ENCODE data around the gene DNAJB1. TPM values are rescaled to one million over a fixed set of nuclear protein-coding genes. Genes with fewer than 3 reads are reported as not detected.
"Not testable (repeated sequence)": the region's sequence is repeated elsewhere in the genome, so short reads cannot be mapped to it uniquely, and the experiment has no call there.

DNAJB1 gene
- 85.5 TPM for polyA plus RNA-seq (ENCODE audit: insufficient read length)

GRCh38 chr19:14517840-14518505 is at the start of gene DNAJB1:
TSS of gene DNAJB1 (minus strand) at chr19:14518397. CDS start at chr19:14518349, 48 bp downstream.
- no peak for DNase-seq (ENCODE audit: low read depth)

DNA sequence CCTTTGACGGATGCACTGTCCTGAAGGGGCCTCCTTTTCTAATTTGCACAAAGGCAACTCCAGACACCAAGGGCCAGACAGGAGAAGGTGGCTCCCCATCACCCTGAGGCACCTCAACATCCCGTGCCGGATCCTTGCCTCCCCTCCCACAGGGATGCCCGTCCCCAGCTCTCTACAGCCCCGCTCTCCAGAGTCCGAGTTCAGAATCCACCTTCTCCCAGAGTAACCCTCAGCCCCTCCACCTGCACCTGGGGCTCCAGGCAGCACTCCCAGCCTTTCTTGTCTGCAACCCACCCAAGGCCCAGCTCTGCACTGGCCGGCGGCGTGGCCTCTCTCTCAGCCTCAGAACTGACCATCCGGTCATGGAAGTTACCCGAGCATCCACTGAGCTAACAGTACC is 48.9 kb upstream of the DNAJB1 start:
- DNase-seq (ENCODE audit: low read depth), result no peak

- no peak for DNase-seq (ENCODE audit: low read depth)
These were observed 48.5 kb upstream of the DNAJB1 start for GRCh38 chr19:14566712-14567077.

GRCh38 chr19:14565765-14566711 is 47.8 kb upstream of the DNAJB1 start:
- no peak for DNase-seq (ENCODE audit: low read depth)

GRCh38 chr19:14565298-14565679 is 47.1 kb upstream of the DNAJB1 start:
- no peak for DNase-seq (ENCODE audit: low read depth)

GRCh38 chr19:14564652-14565297 is 46.6 kb upstream of the DNAJB1 start:
- not testable (repeated sequence) for DNase-seq (ENCODE audit: low read depth)

GRCh38 chr19:14563989-14564651 is 45.9 kb upstream of the DNAJB1 start:
- no peak for DNase-seq (ENCODE audit: low read depth)

DNA sequence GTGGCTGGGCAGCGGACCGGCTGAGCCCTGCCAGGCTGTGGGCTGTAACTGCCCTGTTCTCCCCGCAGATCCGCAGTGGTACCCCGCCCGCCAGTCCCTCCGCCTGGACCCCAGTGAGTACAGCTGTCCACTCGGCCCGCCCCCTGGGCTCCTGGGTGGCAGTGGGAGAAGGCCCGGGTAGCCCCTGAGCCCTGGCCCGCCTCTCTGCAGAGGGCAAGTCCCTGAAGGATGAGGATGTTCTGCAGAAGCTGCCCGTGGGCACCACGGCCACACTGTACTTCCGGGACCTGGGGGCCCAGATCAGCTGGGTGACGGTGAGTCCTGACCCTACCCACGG is 45.4 kb upstream of the DNAJB1 start:
- no peak for DNase-seq (ENCODE audit: low read depth)

DNA sequence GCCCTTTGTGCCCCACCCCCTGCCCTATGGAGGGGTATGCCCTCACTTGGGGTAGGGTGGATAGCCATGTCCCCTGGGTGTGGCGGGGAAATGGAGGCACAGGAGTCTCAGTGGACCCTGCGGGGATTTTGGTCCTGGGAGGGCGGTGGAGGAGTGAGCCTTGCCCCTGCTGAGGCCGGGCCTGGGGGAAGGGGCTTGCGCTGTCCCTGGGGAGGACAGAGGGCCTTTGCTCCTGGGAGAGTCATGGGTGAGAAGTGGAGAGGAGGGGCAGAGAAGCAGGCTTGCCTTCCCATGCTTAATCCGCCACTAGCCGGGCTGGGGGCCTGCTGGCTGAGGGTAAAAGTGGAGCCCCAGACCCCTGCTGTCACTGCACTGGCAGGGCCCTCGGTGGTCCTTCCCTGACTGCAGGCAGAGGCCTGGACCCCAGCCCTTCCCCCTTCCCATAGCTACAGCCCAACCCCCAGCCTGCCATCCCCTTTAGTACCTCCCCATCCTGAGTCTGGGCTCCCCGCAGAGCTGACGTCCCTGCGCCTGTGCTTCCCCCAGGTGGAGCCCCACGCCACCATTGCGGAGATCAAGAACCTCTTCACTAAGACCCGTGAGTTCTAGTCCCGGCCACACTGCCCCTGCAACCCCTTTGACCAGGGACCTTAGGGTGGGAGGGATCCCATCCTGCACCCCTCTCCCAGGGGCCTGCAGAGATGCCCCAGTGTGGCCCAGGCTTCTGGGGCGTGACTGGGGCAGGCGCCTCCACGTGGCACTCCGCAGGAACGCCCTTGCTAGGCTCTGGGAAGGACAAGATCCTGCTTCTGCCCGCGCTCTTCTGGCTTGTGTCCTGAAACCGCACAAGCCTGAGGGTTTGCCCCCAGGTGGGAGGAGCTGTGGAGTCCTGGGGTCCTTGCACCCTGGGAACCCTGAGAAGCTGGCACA is 44.7 kb upstream of the DNAJB1 start:
- no peak for DNase-seq (ENCODE audit: low read depth)

DNA sequence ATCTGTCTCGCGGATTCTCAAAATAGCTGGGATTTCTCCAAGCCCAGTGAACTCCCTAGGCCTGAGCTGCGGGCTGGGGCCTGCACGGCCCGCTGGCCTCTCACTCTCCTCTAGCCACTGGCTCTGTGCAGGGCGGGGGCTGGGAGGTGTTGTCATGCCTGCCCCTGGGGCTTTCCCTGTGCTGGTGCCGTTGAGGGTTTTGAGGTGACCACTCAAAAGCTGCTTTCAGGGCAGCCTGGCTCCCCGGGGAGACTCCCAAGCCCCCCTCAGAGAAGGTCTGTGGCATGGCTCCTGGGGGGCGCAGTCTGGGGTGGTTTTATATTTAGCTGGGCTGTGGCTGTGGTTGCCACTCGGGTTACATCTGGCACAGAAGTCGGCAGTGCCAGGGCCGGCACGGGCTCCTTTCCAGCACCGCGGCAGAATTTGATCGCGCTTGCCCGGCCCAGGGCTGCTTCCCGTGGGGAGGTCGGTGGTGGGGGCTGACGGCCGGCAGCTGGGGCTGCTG is 43.7 kb upstream of the DNAJB1 start:
- DNase-seq (ENCODE audit: low read depth), result no peak

- DNase-seq (ENCODE audit: low read depth), result no peak
These were observed 43.1 kb upstream of the DNAJB1 start for GRCh38 chr19:14561249-14561648.

- no peak for DNase-seq (ENCODE audit: low read depth)
These were observed 42.5 kb upstream of the DNAJB1 start for GRCh38 chr19:14560776-14561108.

DNA sequence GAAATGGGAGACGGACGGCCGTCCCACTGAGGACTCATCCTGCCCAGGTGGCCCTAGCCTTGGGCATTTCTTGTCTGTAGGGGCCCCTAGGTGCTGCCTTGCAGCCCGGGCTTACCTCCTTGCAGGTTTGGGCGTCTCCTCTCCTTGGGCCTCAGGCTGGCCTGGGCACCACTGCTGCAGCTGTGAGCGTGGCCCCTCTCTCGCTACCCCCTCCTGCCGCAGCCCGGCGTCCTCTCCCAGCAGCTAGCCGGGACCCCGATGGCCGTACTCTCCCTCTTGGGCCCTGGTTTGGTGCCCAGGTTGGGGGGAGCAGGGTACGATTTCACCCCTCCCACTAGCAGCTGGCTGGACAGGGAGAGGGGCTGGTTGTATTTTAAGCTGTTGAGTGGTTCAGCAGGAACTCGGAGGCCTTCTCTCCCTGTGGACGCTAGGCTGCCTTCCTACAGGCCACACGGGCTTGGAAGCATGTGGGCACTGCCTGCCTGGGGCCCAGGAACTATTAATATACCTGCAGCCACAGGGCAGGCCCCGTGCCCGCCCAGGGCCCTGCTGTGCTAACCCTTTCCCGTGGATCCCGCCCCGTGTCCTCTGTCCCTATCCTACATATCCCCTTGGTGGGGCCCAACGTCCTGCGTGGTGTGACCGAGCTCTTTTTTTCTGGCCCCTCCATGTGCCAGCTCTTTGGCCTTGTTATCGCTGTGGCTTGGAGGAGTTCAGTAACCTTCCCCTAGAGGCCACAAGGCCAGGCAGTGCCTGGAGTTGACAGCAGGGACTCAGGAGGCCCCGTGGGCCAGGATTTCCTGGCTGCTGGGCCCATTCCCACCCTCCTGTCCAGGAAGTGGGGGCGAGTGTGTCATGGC is 41.9 kb upstream of the DNAJB1 start:
- no peak for DNase-seq (ENCODE audit: low read depth)

DNA sequence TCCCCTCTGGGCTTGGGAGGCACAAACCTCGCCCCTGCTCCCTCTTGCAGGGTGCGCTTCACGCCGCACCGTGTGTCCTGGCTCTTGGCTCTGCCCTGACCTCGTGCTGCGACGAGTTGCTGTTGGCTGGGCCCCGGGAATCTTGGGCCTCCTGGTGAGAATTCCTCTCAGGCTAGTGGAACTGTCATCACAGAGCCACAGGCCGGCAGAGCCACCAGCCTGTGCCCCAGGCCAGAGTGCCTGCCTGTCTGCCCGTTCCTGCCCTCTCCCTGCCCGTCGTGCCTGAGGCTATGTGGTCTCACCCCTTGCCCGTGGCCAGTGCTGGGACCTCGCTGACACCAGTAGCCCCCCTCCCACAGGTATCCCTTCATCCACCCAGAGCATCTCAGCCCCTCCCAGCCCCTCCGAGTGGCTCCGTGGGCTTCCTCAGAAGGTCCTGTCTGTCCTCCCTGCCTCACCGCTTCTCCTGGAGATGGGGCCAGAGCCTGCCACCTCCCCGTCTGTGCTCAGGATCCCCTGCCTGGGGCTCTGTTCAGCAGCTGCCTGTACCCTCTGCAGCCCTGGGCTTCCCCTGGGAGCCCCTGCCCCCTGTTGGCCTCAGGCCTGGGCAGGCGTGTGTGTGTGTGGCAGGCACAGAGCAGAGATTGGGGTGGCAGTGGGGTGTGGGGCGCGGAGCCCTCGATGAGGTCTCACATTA is 40.3 kb upstream of the DNAJB1 start:
- no peak for DNase-seq (ENCODE audit: low read depth)

- DNase-seq (ENCODE audit: low read depth), result no peak
These were observed 38.5 kb upstream of the DNAJB1 start for GRCh38 chr19:14556662-14557188.

GRCh38 chr19:14555918-14556661 is 37.9 kb upstream of the DNAJB1 start:
- DNase-seq (ENCODE audit: low read depth), result no peak

GRCh38 chr19:14554382-14554812 is 36.2 kb upstream of the DNAJB1 start:
- DNase-seq (ENCODE audit: low read depth), result no peak

DNA sequence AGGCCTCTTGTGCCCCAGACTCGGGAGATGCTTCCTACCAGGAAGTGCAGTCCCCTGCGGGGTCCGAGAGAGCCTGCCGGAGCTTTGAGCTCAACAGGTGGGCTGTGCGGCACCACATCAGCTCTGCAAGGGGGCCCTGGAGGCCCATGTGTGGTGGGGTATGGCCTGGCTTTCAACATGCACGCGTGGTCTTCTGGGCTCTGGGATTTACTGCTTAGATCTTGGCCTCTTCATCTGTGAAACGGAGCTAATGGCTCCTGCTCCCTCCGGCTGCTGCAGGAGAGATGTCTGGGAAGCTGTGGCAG is 35.7 kb upstream of the DNAJB1 start:
- no peak for DNase-seq (ENCODE audit: low read depth)
